Nephron (organoid): ENCODE results near the gene RHOB.
A peak's percentile ranks its signal among the peaks of the same experiment; 100 is the strongest.

Experiments used
- H3K27ac Mint-ChIP-seq, 3 experiments: 2 replicates each; pipeline ENCODE4 v1.8.0; 2020; ENCODE audit warnings: mixed read lengths in 3 of 3, mild to moderate bottlenecking in 2 of 3, moderate library complexity in 1 of 3
- H3K27me3 Mint-ChIP-seq: 2 replicates; pipeline ENCODE4 v1.8.0; 2021; ENCODE audit warnings: low read depth, mild to moderate bottlenecking, moderate library complexity, mixed read lengths
- H3K36me3 Mint-ChIP-seq: 2 replicates; pipeline ENCODE4 v1.8.0; 2020; ENCODE audit warnings: low read depth, mixed read lengths
- H3K4me1 Mint-ChIP-seq: 2 replicates; pipeline ENCODE4 v1.8.0; 2020; ENCODE audit warnings: mixed read lengths
- H3K4me3 Mint-ChIP-seq, 3 experiments: 2 replicates each; pipeline ENCODE4 v1.8.0; 2020; ENCODE audit warnings: mild to moderate bottlenecking in 3 of 3, mixed read lengths in 3 of 3, moderate library complexity in 2 of 3
- H3K9me3 Mint-ChIP-seq: 2 replicates; pipeline ENCODE4 v1.8.0; 2020; ENCODE audit warnings: mixed read lengths
- CTCF ChIP-seq, 3 experiments: fragments of 200-600 bp; sonication (generic); IDR thresholded peaks; one replicate each; pipeline ENCODE4 v1.5.0; 2021; ENCODE audit warnings: antibody characterized with exemption in 3 of 3; ENCODE audit not compliant: unreplicated experiment in 3 of 3

The RHOB gene

DNA sequence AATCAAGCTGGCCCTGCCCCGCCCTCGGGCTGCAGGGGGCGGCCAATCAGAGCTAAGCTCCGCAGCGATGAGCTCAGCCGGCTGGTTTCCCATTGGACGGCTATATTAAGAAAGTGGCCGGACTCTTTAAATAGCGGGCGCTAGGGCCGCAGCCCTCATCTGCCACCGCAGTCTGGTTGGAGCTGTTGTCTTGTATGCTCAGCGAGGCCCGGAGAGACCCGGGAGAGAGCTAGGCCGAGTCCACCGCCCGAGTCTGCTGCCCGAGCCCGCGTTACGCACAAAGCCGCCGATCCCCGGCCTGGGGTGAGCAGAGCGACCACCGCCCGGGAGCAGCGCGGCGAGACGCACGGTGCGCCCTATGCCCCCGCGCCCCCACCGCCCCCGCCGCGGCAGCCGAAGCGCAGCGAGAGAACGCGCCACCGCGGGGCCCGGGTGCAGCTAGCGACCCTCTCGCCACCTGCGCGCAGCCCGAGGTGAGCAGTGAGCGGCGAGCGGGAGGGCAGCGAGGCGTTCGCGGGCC lies at the start of gene RHOB:
RHOB (plus strand) TSS at position 158 of the 520 bp plus-strand sequence. CDS start 392 bp downstream, outside the sequence.
- H3K27me3 Mint-ChIP-seq, result peaks cover 5% of the 10 kb centered on the region
- H3K27ac Mint-ChIP-seq, result peak within 1 kb of the TSS; percentile 83 to 98 (median 96)
- peak within 1 kb of the TSS; percentile 94 to 98 (median 95) for H3K4me3 Mint-ChIP-seq
- H3K36me3 Mint-ChIP-seq, result peaks cover 11% of the 10 kb centered on the region
- H3K9me3 Mint-ChIP-seq, result no peaks in the 10 kb centered on the region
- peak in 1 of 3 experiments; percentile 16 for TF ChIP-seq CTCF (IDR thresholded peaks at IDR 0.05; ENCODE audit: unreplicated experiment in 3 of 3)
- H3K4me1 Mint-ChIP-seq, result peaks cover 48% of the 10 kb centered on the region

- TF ChIP-seq CTCF (IDR thresholded peaks at IDR 0.05; ENCODE audit: unreplicated experiment in 3 of 3), result no peak
These were observed 48.9 kb upstream of the RHOB start for GRCh38 chr2:20397811-20398447.

GRCh38 chr2:20398956-20399567 lies 47.8 kb upstream of the RHOB start:
- Mint-ChIP-seq H3K4me3 (no peak overlapping the region), H3K27ac (no peak overlapping the region), H3K36me3 (no peaks in the 10 kb centered on the region), H3K4me1 (peaks cover 6% of the 10 kb centered on the region), H3K9me3 (no peaks in the 10 kb centered on the region), H3K27me3 (peaks cover 9% of the 10 kb centered on the region)
- no peak for TF ChIP-seq CTCF (IDR thresholded peaks at IDR 0.05; ENCODE audit: unreplicated experiment in 3 of 3)

More at GRCh38 chr2:20397811-20398447, 48.9 kb upstream of the RHOB start:
- Mint-ChIP-seq H3K9me3 (no peaks in the 10 kb centered on the region), H3K27me3 (peaks cover 16% of the 10 kb centered on the region), H3K4me1 (no peaks in the 10 kb centered on the region), H3K36me3 (no peaks in the 10 kb centered on the region), H3K27ac (no peak overlapping the region), H3K4me3 (no peak overlapping the region)

GRCh38 chr2:20400306-20400705 lies 46.6 kb upstream of the RHOB start:
- Mint-ChIP-seq H3K4me3 (no peak overlapping the region), H3K36me3 (no peaks in the 10 kb centered on the region), H3K27ac (no peak overlapping the region), H3K4me1 (peaks cover 6% of the 10 kb centered on the region), H3K27me3 (peaks cover 9% of the 10 kb centered on the region), H3K9me3 (no peaks in the 10 kb centered on the region)
- TF ChIP-seq CTCF (IDR thresholded peaks at IDR 0.05; ENCODE audit: unreplicated experiment in 3 of 3), result no peak

DNA sequence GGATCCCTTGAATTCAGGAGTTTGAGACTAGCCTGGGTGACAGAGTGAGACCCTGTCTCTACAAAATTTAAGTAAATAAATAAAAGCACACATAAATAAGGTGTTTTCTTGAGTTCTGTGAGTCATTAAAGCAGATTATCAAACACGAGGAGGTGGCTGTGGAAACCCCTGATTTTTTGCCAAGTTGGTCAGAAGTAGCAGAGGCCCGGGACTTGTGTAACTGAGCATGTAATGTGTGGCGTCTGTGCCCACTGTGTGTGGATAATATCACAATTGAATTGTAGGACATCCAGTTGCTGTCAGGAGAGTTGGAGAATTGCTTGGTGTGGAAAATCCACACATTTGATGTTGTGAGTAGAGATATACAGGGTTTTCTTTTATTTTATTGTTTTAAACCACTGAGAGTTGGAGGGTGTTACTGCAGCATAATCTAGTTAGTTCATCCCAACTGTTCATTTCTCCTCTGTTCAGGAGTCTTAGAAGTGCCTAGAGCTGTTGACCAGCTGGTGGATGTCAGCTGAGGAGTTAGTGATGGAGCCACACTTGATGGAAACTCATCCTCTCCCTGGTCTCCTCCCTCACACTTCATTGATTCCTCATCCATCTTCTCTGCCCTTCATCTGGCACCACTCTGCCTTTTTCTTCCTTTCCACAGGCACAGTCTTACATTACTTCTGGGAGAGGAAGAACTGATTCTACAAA lies 45.9 kb upstream of the RHOB start:
- no peak overlapping the region for H3K4me3 Mint-ChIP-seq
- no peak overlapping the region for H3K27ac Mint-ChIP-seq
- H3K27me3 Mint-ChIP-seq, result peaks cover 4% of the 10 kb centered on the region
- no peak for TF ChIP-seq CTCF (IDR thresholded peaks at IDR 0.05; ENCODE audit: unreplicated experiment in 3 of 3)
- H3K36me3 Mint-ChIP-seq, result no peaks in the 10 kb centered on the region
- peaks cover 6% of the 10 kb centered on the region for H3K4me1 Mint-ChIP-seq
- no peaks in the 10 kb centered on the region for H3K9me3 Mint-ChIP-seq
